Measurements from ENCODE around the gene ELOVL2. TPM values are rescaled to one million over a fixed set of nuclear protein-coding genes. Genes with fewer than 3 reads are reported as not detected.
A peak's percentile ranks its signal among the peaks of the same experiment; 100 is the strongest.
"Not testable (repeated sequence)": the region's sequence is repeated elsewhere in the genome, so short reads cannot be mapped to it uniquely, and the experiment has no call there.

The ELOVL2 gene
- total RNA-seq (2021) (0.23 and 0.41 TPM in 2 replicates), Bru-seq, nascent RNA (percentile 27 among the genes with signal in this experiment), BruChase-seq, experiment 1, labeled RNA remaining after a 2-hour chase (percentile 24 among the genes with signal in this experiment), BruChase-seq, experiment 2, labeled RNA remaining after a 6-hour chase (percentile 31 among the genes with signal in this experiment)
- long read RNA-seq, partial matches to known transcripts: 0 of 2 reads
- long read RNA-seq, other reads (novel, unspliced or antisense): 2 of 2 reads

DNA sequence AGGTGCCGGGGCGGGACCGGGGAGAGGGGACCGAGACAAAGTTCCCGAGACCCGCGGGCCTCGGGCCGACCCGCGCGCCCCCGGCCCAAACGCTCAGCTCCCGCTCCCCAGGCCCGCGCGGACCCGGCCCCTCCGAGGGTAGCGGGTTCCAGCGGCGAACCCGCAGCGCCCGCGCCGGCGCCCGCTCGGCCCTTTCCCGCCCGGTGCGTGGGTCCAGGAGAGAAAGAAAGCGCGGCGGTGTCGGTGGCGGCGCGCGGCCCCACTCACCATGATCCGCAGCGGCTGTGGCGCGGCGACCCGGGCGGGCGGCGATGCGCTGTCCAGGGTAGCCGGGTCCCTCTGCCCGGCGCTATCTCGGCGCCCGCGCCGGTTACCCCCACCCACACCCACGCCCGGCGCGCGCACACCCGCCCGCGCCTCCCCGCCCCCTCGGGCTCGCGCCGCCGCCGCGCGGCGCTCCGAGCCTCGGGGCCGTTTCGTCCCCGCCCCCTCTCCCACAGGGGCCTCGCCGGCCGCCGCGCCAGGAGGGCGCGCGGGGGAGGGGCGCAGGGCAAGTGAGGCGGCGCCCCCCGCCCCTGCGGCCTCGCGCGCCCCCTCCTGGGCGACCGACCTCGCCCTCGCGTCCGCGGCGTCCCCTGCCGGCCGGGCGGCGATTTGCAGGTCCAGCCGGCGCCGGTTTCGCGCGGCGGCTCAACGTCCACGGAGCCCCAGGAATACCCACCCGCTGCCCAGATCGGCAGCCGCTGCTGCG lies at the start of gene ELOVL2:
Gene ELOVL2, minus strand, starts transcription at position 345 of the 751 bp plus-strand sequence. Its CDS starts 75 bp downstream, at position 270.
- no peaks in the 10 kb centered on the region for H3K4me1 ChIP-seq (replicated peaks; ENCODE audit: insufficient read depth)
- peak in 1 of 2 experiments; percentile 51 for DNase-seq
- H3F3A ChIP-seq (ENCODE audit: insufficient read depth, low read depth): no peaks in the 10 kb centered on the region
- CTCF ChIA-PET: no interaction called here
- no peaks in the 10 kb centered on the region for H4K20me1 ChIP-seq (ENCODE audit: insufficient read depth)
- H2AFZ ChIP-seq: no peak within 1 kb of the TSS
- no peaks in the 10 kb centered on the region for H3K9me3 ChIP-seq (ENCODE audit: insufficient read depth, low read depth)
- no peaks in the 10 kb centered on the region for H3K79me2 ChIP-seq (ENCODE audit: low read depth)
- H3K27ac ChIP-seq: no peak within 1 kb of the TSS
- POLR2A ChIA-PET (ENCODE audit: unreplicated experiment): interaction anchor here (0.7 kb wide), 1 partner anchor 17 kb away, joined by 3 read pairs; no protein-coding TSS in a partner anchor
- H3K36me3 ChIP-seq (ENCODE audit: low read depth): no peaks in the 10 kb centered on the region
- intact Hi-C loops (cut with micrococcal nuclease; ENCODE audit: unreplicated experiment): no loop called here
- BruUV-seq (replicated peaks): no TSS peak
- TF ChIP-seq EZH2 (IDR thresholded peaks at IDR 0.05; ENCODE audit: low read depth): no peak
- TF ChIP-seq, protein P1, sequence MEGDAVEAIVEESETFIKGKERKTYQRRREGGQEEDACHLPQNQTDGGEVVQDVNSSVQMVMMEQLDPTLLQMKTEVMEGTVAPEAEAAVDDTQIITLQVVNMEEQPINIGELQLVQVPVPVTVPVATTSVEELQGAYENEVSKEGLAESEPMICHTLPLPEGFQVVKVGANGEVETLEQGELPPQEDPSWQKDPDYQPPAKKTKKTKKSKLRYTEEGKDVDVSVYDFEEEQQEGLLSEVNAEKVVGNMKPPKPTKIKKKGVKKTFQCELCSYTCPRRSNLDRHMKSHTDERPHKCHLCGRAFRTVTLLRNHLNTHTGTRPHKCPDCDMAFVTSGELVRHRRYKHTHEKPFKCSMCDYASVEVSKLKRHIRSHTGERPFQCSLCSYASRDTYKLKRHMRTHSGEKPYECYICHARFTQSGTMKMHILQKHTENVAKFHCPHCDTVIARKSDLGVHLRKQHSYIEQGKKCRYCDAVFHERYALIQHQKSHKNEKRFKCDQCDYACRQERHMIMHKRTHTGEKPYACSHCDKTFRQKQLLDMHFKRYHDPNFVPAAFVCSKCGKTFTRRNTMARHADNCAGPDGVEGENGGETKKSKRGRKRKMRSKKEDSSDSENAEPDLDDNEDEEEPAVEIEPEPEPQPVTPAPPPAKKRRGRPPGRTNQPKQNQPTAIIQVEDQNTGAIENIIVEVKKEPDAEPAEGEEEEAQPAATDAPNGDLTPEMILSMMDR (conservative IDR thresholded peaks at IDR 0.05): no peak; the same call in 1 of the 2 replicates
- H3K4me2 ChIP-seq: no peak within 1 kb of the TSS
- no peaks in the 10 kb centered on the region for H3K9me2 ChIP-seq (ENCODE audit: insufficient read depth)
- no peak within 1 kb of the TSS for H3K4me3 ChIP-seq
- H3K27me3 ChIP-seq (ENCODE audit: insufficient read depth, low read depth): no peaks in the 10 kb centered on the region

DNA sequence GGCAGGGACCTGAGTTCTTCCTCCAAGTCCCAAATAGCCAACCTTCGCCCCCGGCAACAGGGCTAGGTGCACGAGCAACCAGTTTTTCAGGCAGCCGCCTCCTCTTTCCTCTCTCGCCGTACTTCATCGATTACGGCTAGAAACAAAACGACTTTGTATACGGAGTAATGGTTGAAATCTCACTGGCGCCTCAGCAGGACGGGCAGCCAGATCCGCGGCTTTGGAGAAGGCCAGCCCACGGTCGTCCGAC lies 49.2 kb upstream of the ELOVL2 start:
- intact Hi-C loops (cut with micrococcal nuclease; ENCODE audit: unreplicated experiment): loop anchor here (1.0 to 5.0 kb wide), 3 partner anchors 139 to 403 kb away; partner anchors contain the start of gene NEDD9
- BruUV-seq (replicated peaks): no TSS peak
- H3K36me3 ChIP-seq (ENCODE audit: low read depth): no peaks in the 10 kb centered on the region
- no peak for TF ChIP-seq EZH2 (IDR thresholded peaks at IDR 0.05; ENCODE audit: low read depth)
- TF ChIP-seq, protein P1 (conservative IDR thresholded peaks at IDR 0.05): no peak
- no peaks in the 10 kb centered on the region for H3K27me3 ChIP-seq (ENCODE audit: insufficient read depth, low read depth)
- H3K4me1 ChIP-seq (replicated peaks; ENCODE audit: insufficient read depth): 0 out of 2 replicates have a peak, but pooled peaks cover 8% of the 10 kb centered on the region
- peak overlapping the region; percentile 93 for H2AFZ ChIP-seq
- CTCF ChIA-PET: interaction anchor here (1.1 kb wide), 1 partner anchor 403 kb away, joined by 4 read pairs; no protein-coding TSS in a partner anchor
- no peak for DNase-seq
- H3K4me2 ChIP-seq: peak overlapping the region; percentile 95
- H3K27ac ChIP-seq: peak overlapping the region; percentile 56
- 0 out of 2 replicates have a peak, but pooled peaks cover 6% of the 10 kb centered on the region for H3F3A ChIP-seq (ENCODE audit: insufficient read depth, low read depth)
- peak overlapping the region; percentile 76 for H3K4me3 ChIP-seq
- POLR2A ChIA-PET (ENCODE audit: unreplicated experiment): interaction anchor here (0.5 to 1.0 kb wide), 5 partner anchors 124 to 402 kb away, joined by 3 to 7 read pairs (median 4); partner anchors contain the start of gene NEDD9
- H3K79me2 ChIP-seq (ENCODE audit: low read depth): peaks cover 41% of the 10 kb centered on the region
- H4K20me1 ChIP-seq (ENCODE audit: insufficient read depth): no peaks in the 10 kb centered on the region
- no peaks in the 10 kb centered on the region for H3K9me2 ChIP-seq (ENCODE audit: insufficient read depth)
- no peaks in the 10 kb centered on the region for H3K9me3 ChIP-seq (ENCODE audit: insufficient read depth, low read depth)

- intact Hi-C loops (cut with micrococcal nuclease; ENCODE audit: unreplicated experiment): loop anchor here (1.0 to 5.0 kb wide), 3 partner anchors 139 to 403 kb away; partner anchors contain the start of gene NEDD9
- H3K9me3 ChIP-seq (ENCODE audit: insufficient read depth, low read depth): no peaks in the 10 kb centered on the region
- ChIA-PET CTCF (interaction anchor here (1.1 kb wide), 1 partner anchor 403 kb away, joined by 4 read pairs; no protein-coding TSS in a partner anchor), POLR2A (ENCODE audit: unreplicated experiment) (interaction anchor here (0.5 to 1.0 kb wide), 6 partner anchors 125 to 403 kb away, joined by 3 to 7 read pairs (median 5); partner anchors contain the start of gene NEDD9)
- 0 out of 2 replicates have a peak, but pooled peaks cover 6% of the 10 kb centered on the region for H3F3A ChIP-seq (ENCODE audit: insufficient read depth, low read depth)
- peaks cover 36% of the 10 kb centered on the region for H3K79me2 ChIP-seq (ENCODE audit: low read depth)
- H3K4me1 ChIP-seq (replicated peaks; ENCODE audit: insufficient read depth): 0 out of 2 replicates have a peak, but pooled peaks cover 8% of the 10 kb centered on the region
- no peaks in the 10 kb centered on the region for H3K9me2 ChIP-seq (ENCODE audit: insufficient read depth)
- H3K4me3 ChIP-seq: peak overlapping the region; percentile 76
- peak overlapping the region; percentile 93 for H2AFZ ChIP-seq
- no peaks in the 10 kb centered on the region for H4K20me1 ChIP-seq (ENCODE audit: insufficient read depth)
- H3K4me2 ChIP-seq: peak overlapping the region; percentile 95
- DNase-seq: no peak
- H3K36me3 ChIP-seq (ENCODE audit: low read depth): no peaks in the 10 kb centered on the region
- TSS peak; percentile 92 for BruUV-seq (replicated peaks)
- peak overlapping the region; percentile 56 for H3K27ac ChIP-seq
- no peaks in the 10 kb centered on the region for H3K27me3 ChIP-seq (ENCODE audit: insufficient read depth, low read depth)
- TF ChIP-seq EZH2 (IDR thresholded peaks at IDR 0.05; ENCODE audit: low read depth): no peak
- TF ChIP-seq, protein P1 (conservative IDR thresholded peaks at IDR 0.05): no peak
Measured at GRCh38 chr6:11092668-11093375, 48.7 kb upstream of the ELOVL2 start.

- H3K9me3 ChIP-seq (ENCODE audit: insufficient read depth, low read depth); H3K9me2 ChIP-seq (ENCODE audit: insufficient read depth); H2AFZ ChIP-seq; H3F3A ChIP-seq (ENCODE audit: insufficient read depth, low read depth); H3K27ac ChIP-seq; H3K4me3 ChIP-seq; POLR2A ChIA-PET (ENCODE audit: unreplicated experiment); H3K4me2 ChIP-seq; H4K20me1 ChIP-seq (ENCODE audit: insufficient read depth); H3K4me1 ChIP-seq (replicated peaks; ENCODE audit: insufficient read depth); BruUV-seq (replicated peaks); DNase-seq; H3K27me3 ChIP-seq (ENCODE audit: insufficient read depth, low read depth); H3K36me3 ChIP-seq (ENCODE audit: low read depth): not testable (repeated sequence)
- intact Hi-C loops (cut with micrococcal nuclease; ENCODE audit: unreplicated experiment): loop anchor here (5.0 kb wide), 1 partner anchor 141 kb away; the partner anchor contains the start of gene NEDD9
- H3K79me2 ChIP-seq (ENCODE audit: low read depth): peaks cover 20% of the 10 kb centered on the region
- CTCF ChIA-PET: interaction anchor here (0.6 kb wide), 1 partner anchor 212 kb away, joined by 3 read pairs; no protein-coding TSS in a partner anchor
Measured at GRCh38 chr6:11091141-11091540, 47.0 kb upstream of the ELOVL2 start.
